Karpas-422 (cell line): ENCODE measurements around the gene KCNG2. TPM values are rescaled to one million over a fixed set of nuclear protein-coding genes. Genes with fewer than 3 reads are reported as not detected.

ENCODE experiments used
- DNase-seq: peaks from one replicate; pipeline ENCODE4 v3.0.0-alpha.2; 2015
- H2AFZ ChIP-seq: fragments of 200-600 bp; sonication (generic); 2 replicates; pipeline ENCODE4 v1.6.1; 2014; ENCODE audit warnings: antibody characterized with exemption, low read length, mixed read lengths
- H3K27ac ChIP-seq: fragments of 200-600 bp; sonication (generic); 2 replicates; pipeline ENCODE4 v1.5.1; 2014; ENCODE audit warnings: mild to moderate bottlenecking, low read length, moderate library complexity
- H3K27me3 ChIP-seq: fragments of 200-600 bp; sonication (generic); 2 replicates; pipeline ENCODE4 v1.6.1; 2014; ENCODE audit warnings: low read length, mixed read lengths
- H3K36me3 ChIP-seq: fragments of 200-600 bp; sonication (generic); 2 replicates; pipeline ENCODE4 v1.6.1; 2014; ENCODE audit warnings: low read length, mixed read lengths; ENCODE audit not compliant: insufficient read depth
- H3K4me1 ChIP-seq: fragments of 200-600 bp; sonication (generic); 2 replicates; pipeline ENCODE4 v1.6.1; 2014; ENCODE audit warnings: mild to moderate bottlenecking, low read length, mixed read lengths
- H3K4me2 ChIP-seq: fragments of 200-600 bp; sonication (generic); 2 replicates; pipeline ENCODE4 v1.6.1; 2014; ENCODE audit warnings: low read length, low read depth, mild to moderate bottlenecking; ENCODE audit not compliant: poor library complexity, severe bottlenecking
- H3K4me3 ChIP-seq: fragments of 200-600 bp; sonication (generic); 2 replicates; pipeline ENCODE4 v1.5.1; 2014; ENCODE audit warnings: mild to moderate bottlenecking, antibody characterized with exemption, low read length, mixed read lengths
- H3K79me2 ChIP-seq: fragments of 200-600 bp; sonication (generic); 2 replicates; pipeline ENCODE4 v1.6.1; 2014; ENCODE audit warnings: mild to moderate bottlenecking, low read length, mixed read lengths
- H3K9ac ChIP-seq: fragments of 200-600 bp; sonication (generic); 2 replicates; pipeline ENCODE4 v1.6.0; 2014; ENCODE audit warnings: low read length
- H3K9me2 ChIP-seq: fragments of 200-600 bp; sonication (generic), shearing (Covaris generic); replicated peaks from 2 replicates; pipeline ENCODE4 v1.6.0; 2014; ENCODE audit warnings: mild to moderate bottlenecking, low read length, moderate library complexity; ENCODE audit not compliant: insufficient read depth
- H3K9me3 ChIP-seq: fragments of 300-700, 200-600 bp; sonication (generic); 2 replicates; pipeline ENCODE4 v1.6.1; 2014; ENCODE audit warnings: low read length, mixed read lengths
- H4K20me1 ChIP-seq: fragments of 200-600 bp; sonication (generic); 2 replicates; pipeline ENCODE4 v1.6.1; 2014; ENCODE audit warnings: mild to moderate bottlenecking, antibody characterized with exemption, low read length, low read depth; ENCODE audit not compliant: insufficient read depth
- total RNA-seq: library from RNA; depleted of rRNA; stranded (reverse); fragments of >200 nt; shearing (Covaris generic); gene quantifications from 2 replicates; pipeline ENCODE4 v1.2.3, GENCODE V29; 2014; ENCODE audit warnings: low replicate concordance

Gene KCNG2
- total RNA-seq, 1 experiment from 2014 or later: not detected

GRCh38 chr18:79819064-79819967 lies 21.6 kb downstream of the KCNG2 start:
- H3K9ac ChIP-seq: no peak overlapping the region
- H3K36me3 ChIP-seq: no peaks in the 10 kb centered on the region
- peak overlapping the region; percentile 83; the same call in 1 of the 2 replicates for H2AFZ ChIP-seq
- H3K4me1 ChIP-seq: peaks cover 38% of the 10 kb centered on the region
- peak overlapping the region; percentile 59 for H3K27ac ChIP-seq
- no peaks in the 10 kb centered on the region for H3K79me2 ChIP-seq
- no peaks in the 10 kb centered on the region; the same call in 1 of the 2 replicates for H3K27me3 ChIP-seq
- DNase-seq: no peak
- H4K20me1 ChIP-seq: no peaks in the 10 kb centered on the region; the same call in 1 of the 2 replicates
- H3K9me3 ChIP-seq: no peaks in the 10 kb centered on the region
- H3K4me3 ChIP-seq: no peak overlapping the region
- H3K9me2 ChIP-seq: no peaks in the 10 kb centered on the region
- H3K4me2 ChIP-seq: peak overlapping the region; percentile 59

- H3K27ac ChIP-seq: peak overlapping the region; percentile 59
- peak overlapping the region; percentile 9; the same call in 1 of the 2 replicates for H3K4me3 ChIP-seq
- H4K20me1 ChIP-seq: no peaks in the 10 kb centered on the region; the same call in 1 of the 2 replicates
- no peaks in the 10 kb centered on the region; the same call in 1 of the 2 replicates for H3K27me3 ChIP-seq
- H3K79me2 ChIP-seq: no peaks in the 10 kb centered on the region
- H3K36me3 ChIP-seq: no peaks in the 10 kb centered on the region
- H3K9me2 ChIP-seq: no peaks in the 10 kb centered on the region
- H3K9me3 ChIP-seq: no peaks in the 10 kb centered on the region
- peak overlapping the region; percentile 43; the same call in 1 of the 2 replicates for H3K9ac ChIP-seq
- H3K4me1 ChIP-seq: peaks cover 42% of the 10 kb centered on the region
- H3K4me2 ChIP-seq: peak overlapping the region; percentile 59
- H2AFZ ChIP-seq: peak overlapping the region; percentile 83
- DNase-seq: peak; percentile 96
These were observed 22.2 kb downstream of the KCNG2 start for GRCh38 chr18:79819968-79820351.

GRCh38 chr18:79823120-79823519 lies 25.4 kb downstream of the KCNG2 start:
- H3K9ac ChIP-seq: no peak overlapping the region

GRCh38 chr18:79825913-79826312 lies 28.2 kb downstream of the KCNG2 start:
- Histone ChIP-seq H2AFZ (no peak overlapping the region), H4K20me1 (no peaks in the 10 kb centered on the region; the same call in 1 of the 2 replicates), H3K9me3 (no peaks in the 10 kb centered on the region), H3K9me2 (no peaks in the 10 kb centered on the region), H3K9ac (no peak overlapping the region), H3K4me2 (peak overlapping the region; percentile 43), H3K4me3 (no peak overlapping the region), H3K27ac (no peak overlapping the region), H3K27me3 (no peaks in the 10 kb centered on the region), H3K79me2 (no peaks in the 10 kb centered on the region), H3K4me1 (peaks cover 16% of the 10 kb centered on the region), H3K36me3 (no peaks in the 10 kb centered on the region)
- DNase-seq: no peak

More at GRCh38 chr18:79823120-79823519, 25.4 kb downstream of the KCNG2 start:
- no peak overlapping the region for H3K4me2 ChIP-seq
- no peaks in the 10 kb centered on the region for H3K9me2 ChIP-seq
- H3K27me3 ChIP-seq: no peaks in the 10 kb centered on the region
- H3K9me3 ChIP-seq: no peaks in the 10 kb centered on the region
- H3K27ac ChIP-seq: no peak overlapping the region
- peaks cover 44% of the 10 kb centered on the region for H3K4me1 ChIP-seq
- H4K20me1 ChIP-seq: no peaks in the 10 kb centered on the region; the same call in 1 of the 2 replicates
- H3K36me3 ChIP-seq: no peaks in the 10 kb centered on the region
- DNase-seq: no peak
- H3K4me3 ChIP-seq: no peak overlapping the region
- H3K79me2 ChIP-seq: no peaks in the 10 kb centered on the region
- no peak overlapping the region for H2AFZ ChIP-seq

GRCh38 chr18:79826966-79827365 lies 29.2 kb downstream of the KCNG2 start:
- no peaks in the 10 kb centered on the region for H3K36me3 ChIP-seq
- no peak overlapping the region for H3K9ac ChIP-seq
- no peaks in the 10 kb centered on the region for H3K27me3 ChIP-seq
- no peak overlapping the region for H3K4me3 ChIP-seq
- H3K9me3 ChIP-seq: no peaks in the 10 kb centered on the region
- no peak overlapping the region for H3K27ac ChIP-seq
- H4K20me1 ChIP-seq: no peaks in the 10 kb centered on the region; the same call in 1 of the 2 replicates
- H3K9me2 ChIP-seq: no peaks in the 10 kb centered on the region
- peaks cover 13% of the 10 kb centered on the region for H3K4me1 ChIP-seq
- peak; percentile 84 for DNase-seq
- no peak overlapping the region for H2AFZ ChIP-seq
- no peak overlapping the region for H3K4me2 ChIP-seq
- no peaks in the 10 kb centered on the region for H3K79me2 ChIP-seq

- DNase-seq: no peak
- Histone ChIP-seq H3K36me3 (no peaks in the 10 kb centered on the region), H4K20me1 (no peaks in the 10 kb centered on the region; the same call in 1 of the 2 replicates), H3K27me3 (no peaks in the 10 kb centered on the region), H3K4me3 (no peak overlapping the region), H2AFZ (no peak overlapping the region), H3K9me2 (no peaks in the 10 kb centered on the region), H3K9ac (no peak overlapping the region), H3K9me3 (no peaks in the 10 kb centered on the region), H3K79me2 (no peaks in the 10 kb centered on the region), H3K4me2 (no peak overlapping the region), H3K4me1 (peaks cover 13% of the 10 kb centered on the region), H3K27ac (no peak overlapping the region)
These were observed 30.5 kb downstream of the KCNG2 start for GRCh38 chr18:79828258-79828657.

- no peak overlapping the region for H3K27ac ChIP-seq
These were observed 31.6 kb downstream of the KCNG2 start for GRCh38 chr18:79829136-79829854.

GRCh38 chr18:79832169-79832568 lies 34.4 kb downstream of the KCNG2 start:
- no peak overlapping the region for H2AFZ ChIP-seq
- no peak overlapping the region for H3K9ac ChIP-seq
- H3K27me3 ChIP-seq: 0 out of 2 replicates have a peak, but pooled peaks cover 5% of the 10 kb centered on the region
- H3K9me2 ChIP-seq: no peaks in the 10 kb centered on the region
- no peak overlapping the region for H3K27ac ChIP-seq
- no peak overlapping the region for H3K4me3 ChIP-seq
- H3K36me3 ChIP-seq: no peaks in the 10 kb centered on the region
- 0 out of 2 replicates have a peak, but pooled peaks cover 2% of the 10 kb centered on the region for H3K9me3 ChIP-seq
- no peak for DNase-seq
- H3K79me2 ChIP-seq: no peaks in the 10 kb centered on the region
- no peaks in the 10 kb centered on the region for H3K4me1 ChIP-seq
- no peaks in the 10 kb centered on the region for H4K20me1 ChIP-seq
- H3K4me2 ChIP-seq: no peak overlapping the region

More at GRCh38 chr18:79829136-79829854, 31.6 kb downstream of the KCNG2 start:
- no peak for DNase-seq
- Histone ChIP-seq H3K4me2 (no peak overlapping the region), H4K20me1 (no peaks in the 10 kb centered on the region; the same call in 1 of the 2 replicates), H3K9me3 (no peaks in the 10 kb centered on the region), H3K79me2 (no peaks in the 10 kb centered on the region), H3K27me3 (no peaks in the 10 kb centered on the region), H3K9me2 (no peaks in the 10 kb centered on the region), H3K36me3 (no peaks in the 10 kb centered on the region), H3K4me3 (no peak overlapping the region), H3K9ac (no peak overlapping the region), H3K4me1 (peaks cover 13% of the 10 kb centered on the region), H2AFZ (no peak overlapping the region)
